H9 (cell line): Measurements from ENCODE around the gene ZNHIT3. TPM values are rescaled to one million over a fixed set of nuclear protein-coding genes. Genes with fewer than 3 reads are reported as not detected.

Experiments
- DNase-seq: peaks from one replicate; pipeline ENCODE4 v3.0.0-alpha.2; 2017
- H2AFZ ChIP-seq: one replicate; pipeline ENCODE4 v1.6.1; 2013; ENCODE audit warnings: mild to moderate bottlenecking, low read length, control low read depth, moderate library complexity
- H2AK5ac ChIP-seq: 2 replicates; pipeline ENCODE4 v1.6.1; 2013; ENCODE audit warnings: low read length, control low read depth, mixed read lengths; ENCODE audit not compliant: insufficient read length
- H2BK120ac ChIP-seq: one replicate; pipeline ENCODE4 v1.6.1; 2013; ENCODE audit warnings: low read depth, mild to moderate bottlenecking, low read length, control low read depth, inconsistent platforms; ENCODE audit not compliant: poor library complexity, severe bottlenecking
- H2BK12ac ChIP-seq: 2 replicates; pipeline ENCODE4 v1.6.1; 2013; ENCODE audit warnings: low read length, control low read depth, mixed read lengths, low read depth; ENCODE audit not compliant: insufficient read length
- H2BK15ac ChIP-seq: 2 replicates; pipeline ENCODE4 v1.6.1; 2013; ENCODE audit warnings: low read depth, low read length, control low read depth
- H2BK20ac ChIP-seq: one replicate; pipeline ENCODE4 v1.6.1; 2013; ENCODE audit warnings: low read depth, mild to moderate bottlenecking, low read length, control low read depth, inconsistent platforms; ENCODE audit not compliant: poor library complexity, severe bottlenecking
- H2BK5ac ChIP-seq: 2 replicates; pipeline ENCODE4 v1.6.1; 2013; ENCODE audit warnings: low read length, control low read depth, mixed read lengths; ENCODE audit not compliant: insufficient read length
- H3K14ac ChIP-seq: 2 replicates; pipeline ENCODE4 v1.6.1; 2013; ENCODE audit warnings: low read length, control low read depth; ENCODE audit not compliant: insufficient read depth
- H3K18ac ChIP-seq: 2 replicates; pipeline ENCODE4 v1.6.1; 2013; ENCODE audit warnings: low read depth, mild to moderate bottlenecking, mixed read lengths, low read length, control low read depth; ENCODE audit not compliant: insufficient read length
- H3K23ac ChIP-seq: 2 replicates; pipeline ENCODE4 v1.6.1; 2013; ENCODE audit warnings: low read length, control low read depth, mixed read lengths, low read depth; ENCODE audit not compliant: insufficient read length
- H3K23me2 ChIP-seq: 2 replicates; pipeline ENCODE4 v1.6.1; 2013; ENCODE audit warnings: low read depth, mild to moderate bottlenecking, mixed read lengths, low read length, control low read depth; ENCODE audit not compliant: insufficient read length, poor library complexity, severe bottlenecking
- H3K27ac ChIP-seq: 2 replicates; pipeline ENCODE4 v1.5.1; 2013; ENCODE audit warnings: low read length, control low read depth, mixed read lengths, low read depth; ENCODE audit not compliant: insufficient read length
- H3K27me3 ChIP-seq: 2 replicates; pipeline ENCODE4 v1.6.1; 2013; ENCODE audit warnings: low read length, control low read depth, inconsistent platforms; ENCODE audit not compliant: insufficient read depth
- H3K4ac ChIP-seq: 2 replicates; pipeline ENCODE4 v1.6.1; 2013; ENCODE audit warnings: low read depth, mild to moderate bottlenecking, control low read depth, inconsistent platforms, low read length, moderate library complexity
- H3K4me1 ChIP-seq: 2 replicates; pipeline ENCODE4 v1.6.1; 2013; ENCODE audit warnings: low read length, control low read depth, inconsistent platforms; ENCODE audit not compliant: insufficient read depth
- H3K4me2 ChIP-seq: 2 replicates; pipeline ENCODE4 v1.6.1; 2013; ENCODE audit warnings: low read length, control low read depth, mixed read lengths; ENCODE audit not compliant: insufficient read length, insufficient read depth
- H3K56ac ChIP-seq: 2 replicates; pipeline ENCODE4 v1.6.1; 2013; ENCODE audit warnings: low read depth, mild to moderate bottlenecking, mixed read lengths, low read length, control low read depth; ENCODE audit not compliant: insufficient read length
- H3K79me1 ChIP-seq: 2 replicates; pipeline ENCODE4 v1.6.1; 2013; ENCODE audit warnings: low read depth, mild to moderate bottlenecking, moderate library complexity, low read length, control low read depth, inconsistent platforms; ENCODE audit not compliant: insufficient read depth, poor library complexity, severe bottlenecking
- H3K79me2 ChIP-seq: 2 replicates; pipeline ENCODE4 v1.6.1; 2013; ENCODE audit warnings: low read length, control low read depth, inconsistent platforms; ENCODE audit not compliant: insufficient read depth
- H3K9ac ChIP-seq: 2 replicates; pipeline ENCODE4 v1.6.1; 2013; ENCODE audit warnings: low read length, control low read depth, mixed read lengths; ENCODE audit not compliant: insufficient read length; ENCODE audit errors: extremely low read depth
- H3K9me3 ChIP-seq: one replicate; pipeline ENCODE4 v1.6.1; 2013; ENCODE audit warnings: low read depth, low read length, inconsistent platforms; ENCODE audit not compliant: control insufficient read depth
- H3T11ph ChIP-seq: one replicate; pipeline ENCODE4 v1.6.1; 2013; ENCODE audit warnings: mild to moderate bottlenecking, low read length, control low read depth, inconsistent platforms
- H4K20me1 ChIP-seq: one replicate; pipeline ENCODE4 v1.6.1; 2013; ENCODE audit not compliant: control insufficient read depth, insufficient read length, insufficient read depth
- H4K5ac ChIP-seq: 2 replicates; pipeline ENCODE4 v1.6.1; 2013; ENCODE audit warnings: low read depth, mild to moderate bottlenecking, mixed read lengths, low read length, control low read depth; ENCODE audit not compliant: insufficient read length
- H4K8ac ChIP-seq: replicated peaks from 2 replicates; pipeline ENCODE4 v1.6.1; 2013; ENCODE audit warnings: low read length, control low read depth, mixed read lengths, low read depth; ENCODE audit not compliant: insufficient read length
- H4K91ac ChIP-seq: 2 replicates; pipeline ENCODE4 v1.6.1; 2013; ENCODE audit warnings: low read depth, mild to moderate bottlenecking, moderate library complexity, mixed read lengths, low read length, control low read depth; ENCODE audit not compliant: insufficient read length
- H3K27ac Mint-ChIP-seq, 3 experiments: 2 replicates in 2 of 3; 3 replicates in 1 of 3; pipeline ENCODE4 v1.8.0; 2020 to 2021; ENCODE audit warnings: mixed read lengths in 3 of 3, mild to moderate bottlenecking in 1 of 3, moderate library complexity in 1 of 3
- H3K27me3 Mint-ChIP-seq: 2 replicates; pipeline ENCODE4 v1.8.0; 2021; ENCODE audit warnings: low read depth, mild to moderate bottlenecking, moderate library complexity, mixed read lengths
- H3K36me3 Mint-ChIP-seq, 3 experiments: 2 replicates in 2 of 3; 3 replicates in 1 of 3; pipeline ENCODE4 v1.8.0; 2020 to 2021; ENCODE audit warnings: low read depth in 3 of 3, mixed read lengths in 3 of 3; ENCODE audit not compliant: insufficient read depth in 1 of 3
- H3K4me1 Mint-ChIP-seq, 2 experiments: 2 replicates each; pipeline ENCODE4 v1.8.0; 2020; ENCODE audit warnings: mixed read lengths in 2 of 2
- H3K4me3 Mint-ChIP-seq, 2 experiments: 2 replicates in 1 of 2; 3 replicates in 1 of 2; pipeline ENCODE4 v1.8.0; 2020 to 2021; ENCODE audit warnings: mild to moderate bottlenecking in 2 of 2, mixed read lengths in 2 of 2, moderate library complexity in 1 of 2
- H3K9me3 Mint-ChIP-seq, 2 experiments: 2 replicates in 1 of 2; 3 replicates in 1 of 2; pipeline ENCODE4 v1.8.0; 2020; ENCODE audit warnings: mild to moderate bottlenecking in 2 of 2, mixed read lengths in 2 of 2, moderate library complexity in 1 of 2
- CTCF ChIP-seq: fragments of 200-600 bp; sonication (generic); conservative IDR thresholded peaks from 3 replicates; pipeline ENCODE4 v1.8.0; 2021; ENCODE audit warnings: antibody characterized with exemption, mild to moderate bottlenecking
- WGBS: extraction: QIAGEN DNeasy Blood & Tissue Kit; methylation state at CpG from one replicate; pipeline ENCODE4 v1.1.7; 2013; ENCODE audit warnings: missing lambda C conversion rate, low lambda C conversion rate, mixed read lengths; ENCODE audit not compliant: insufficient read length; ENCODE audit errors: extremely low coverage; 5-methylcytosine and 5-hydroxymethylcytosine counted together
- total RNA-seq: library from RNA; stranded (reverse); gene quantifications from 2 replicates; pipeline ENCODE4 v1.2.1, GENCODE V29; 2021

Gene ZNHIT3
- total RNA-seq, 1 experiment from 2014 or later = 64.7 TPM

GRCh38 chr17:36469733-36470132 lies 16.7 kb upstream of the ZNHIT3 start:
- WGBS = no CpG with 5 or more reads among the region's 7 CpGs
- H3K27ac Mint-ChIP-seq = no peak overlapping the region; a peak in 1 of 7 replicates

More at GRCh38 chr17:36469733-36470132, 16.7 kb upstream of the ZNHIT3 start:
- Histone ChIP-seq H3K27ac (no peak overlapping the region), H3K23me2 (no peaks in the 10 kb centered on the region), H4K20me1 (no peaks in the 10 kb centered on the region), H3K4me2 (no peak overlapping the region), H2BK20ac (no peak overlapping the region), H2BK120ac (no peak overlapping the region), H2AFZ (no peak overlapping the region), H3K14ac (no peak overlapping the region), H4K5ac (no peak overlapping the region), H2BK12ac (no peak overlapping the region), H2BK15ac (no peak overlapping the region), H3K56ac (no peak overlapping the region), H2BK5ac (no peak overlapping the region), H3K9ac (no peak overlapping the region), H3K79me2 (no peaks in the 10 kb centered on the region), H3K4ac (no peak overlapping the region), H3K9me3 (no peaks in the 10 kb centered on the region), H4K91ac (no peak overlapping the region), H3K79me1 (no peaks in the 10 kb centered on the region), H3K18ac (no peak overlapping the region), H4K8ac (no peak overlapping the region), H3K4me1 (no peaks in the 10 kb centered on the region), H3T11ph (no peak overlapping the region), H3K23ac (no peak overlapping the region), H3K27me3 (no peaks in the 10 kb centered on the region; the same call in 1 of the 2 replicates), H2AK5ac (no peak overlapping the region)
- H3K9me3 Mint-ChIP-seq = no peaks in the 10 kb centered on the region
- no peak overlapping the region for H3K4me3 Mint-ChIP-seq
- peaks cover 3 to 5% of the 10 kb centered on the region in 2 experiments; a peak in 1 of 4 replicates for H3K4me1 Mint-ChIP-seq
- H3K36me3 Mint-ChIP-seq = no peaks in the 10 kb centered on the region
- no peak for DNase-seq
- H3K27me3 Mint-ChIP-seq = peaks cover 67% of the 10 kb centered on the region
- TF ChIP-seq CTCF = no peak
